ENCODE measurements around the gene PANX1. TPM values are rescaled to one million over a fixed set of nuclear protein-coding genes. Genes with fewer than 3 reads are reported as not detected.

Gene PANX1
- total RNA-seq, 1 experiment from 2014 or later, result 22.9 TPM

DNA sequence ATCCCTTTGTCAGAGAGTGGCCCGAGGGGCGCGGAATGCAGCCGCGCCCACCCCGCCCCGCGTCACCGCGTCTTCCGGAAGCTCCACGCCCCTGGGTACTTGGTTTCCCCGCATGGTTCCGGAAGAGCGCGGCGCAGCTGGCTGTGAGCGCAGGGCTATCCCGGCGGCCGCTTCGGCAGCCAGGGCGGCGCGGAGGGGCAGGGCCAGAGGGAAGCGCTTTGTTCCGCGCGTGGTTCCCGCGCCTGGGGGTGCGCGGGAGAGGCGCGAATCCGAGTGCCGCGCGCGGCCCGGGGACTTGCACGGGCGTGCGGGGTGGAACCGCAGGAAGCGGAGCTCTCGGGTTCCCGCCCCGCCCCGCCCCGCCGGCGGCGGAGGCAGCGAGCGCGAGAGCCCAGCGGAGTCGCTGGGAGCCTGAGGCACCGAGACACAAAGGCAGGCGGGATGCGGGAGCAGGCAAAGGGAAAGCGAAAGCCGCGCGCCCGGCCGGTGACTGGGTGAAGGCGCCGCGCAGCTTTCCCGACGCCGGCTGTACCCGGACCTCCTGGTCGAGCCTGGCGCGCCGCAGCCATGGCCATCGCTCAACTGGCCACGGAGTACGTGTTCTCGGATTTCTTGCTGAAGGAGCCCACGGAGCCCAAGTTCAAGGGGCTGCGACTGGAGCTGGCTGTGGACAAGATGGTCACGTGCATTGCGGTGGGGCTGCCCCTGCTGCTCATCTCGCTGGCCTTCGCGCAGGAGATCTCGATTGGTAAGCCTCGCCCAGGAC lies at the start of gene PANX1 (continued):
- TF ChIP-seq, protein P1, sequence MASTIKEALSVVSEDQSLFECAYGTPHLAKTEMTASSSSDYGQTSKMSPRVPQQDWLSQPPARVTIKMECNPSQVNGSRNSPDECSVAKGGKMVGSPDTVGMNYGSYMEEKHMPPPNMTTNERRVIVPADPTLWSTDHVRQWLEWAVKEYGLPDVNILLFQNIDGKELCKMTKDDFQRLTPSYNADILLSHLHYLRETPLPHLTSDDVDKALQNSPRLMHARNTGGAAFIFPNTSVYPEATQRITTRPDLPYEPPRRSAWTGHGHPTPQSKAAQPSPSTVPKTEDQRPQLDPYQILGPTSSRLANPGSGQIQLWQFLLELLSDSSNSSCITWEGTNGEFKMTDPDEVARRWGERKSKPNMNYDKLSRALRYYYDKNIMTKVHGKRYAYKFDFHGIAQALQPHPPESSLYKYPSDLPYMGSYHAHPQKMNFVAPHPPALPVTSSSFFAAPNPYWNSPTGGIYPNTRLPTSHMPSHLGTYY (CRISPR knock-in tag; IDR thresholded peaks at IDR 0.05), result peak; percentile 53; the same call in 1 of the 2 replicates
- TF ChIP-seq FOXK1 (CRISPR knock-in tag; IDR thresholded peaks at IDR 0.05) (peak; percentile 68; the same call in 1 of the 2 replicates), FOXP1 (CRISPR knock-in tag; IDR thresholded peaks at IDR 0.05; ENCODE audit: borderline replicate concordance) (0 out of 2 replicates have a peak, but pooled peaks have one; percentile 43), EMX1 (CRISPR knock-in tag; IDR thresholded peaks at IDR 0.05) (no peak), TEAD4 (CRISPR knock-in tag; IDR thresholded peaks at IDR 0.05) (peak; percentile 79; the same call in 1 of the 2 replicates), ZNF671 (CRISPR knock-in tag; IDR thresholded peaks at IDR 0.05) (no peak)
- TF ChIP-seq, protein P2, sequence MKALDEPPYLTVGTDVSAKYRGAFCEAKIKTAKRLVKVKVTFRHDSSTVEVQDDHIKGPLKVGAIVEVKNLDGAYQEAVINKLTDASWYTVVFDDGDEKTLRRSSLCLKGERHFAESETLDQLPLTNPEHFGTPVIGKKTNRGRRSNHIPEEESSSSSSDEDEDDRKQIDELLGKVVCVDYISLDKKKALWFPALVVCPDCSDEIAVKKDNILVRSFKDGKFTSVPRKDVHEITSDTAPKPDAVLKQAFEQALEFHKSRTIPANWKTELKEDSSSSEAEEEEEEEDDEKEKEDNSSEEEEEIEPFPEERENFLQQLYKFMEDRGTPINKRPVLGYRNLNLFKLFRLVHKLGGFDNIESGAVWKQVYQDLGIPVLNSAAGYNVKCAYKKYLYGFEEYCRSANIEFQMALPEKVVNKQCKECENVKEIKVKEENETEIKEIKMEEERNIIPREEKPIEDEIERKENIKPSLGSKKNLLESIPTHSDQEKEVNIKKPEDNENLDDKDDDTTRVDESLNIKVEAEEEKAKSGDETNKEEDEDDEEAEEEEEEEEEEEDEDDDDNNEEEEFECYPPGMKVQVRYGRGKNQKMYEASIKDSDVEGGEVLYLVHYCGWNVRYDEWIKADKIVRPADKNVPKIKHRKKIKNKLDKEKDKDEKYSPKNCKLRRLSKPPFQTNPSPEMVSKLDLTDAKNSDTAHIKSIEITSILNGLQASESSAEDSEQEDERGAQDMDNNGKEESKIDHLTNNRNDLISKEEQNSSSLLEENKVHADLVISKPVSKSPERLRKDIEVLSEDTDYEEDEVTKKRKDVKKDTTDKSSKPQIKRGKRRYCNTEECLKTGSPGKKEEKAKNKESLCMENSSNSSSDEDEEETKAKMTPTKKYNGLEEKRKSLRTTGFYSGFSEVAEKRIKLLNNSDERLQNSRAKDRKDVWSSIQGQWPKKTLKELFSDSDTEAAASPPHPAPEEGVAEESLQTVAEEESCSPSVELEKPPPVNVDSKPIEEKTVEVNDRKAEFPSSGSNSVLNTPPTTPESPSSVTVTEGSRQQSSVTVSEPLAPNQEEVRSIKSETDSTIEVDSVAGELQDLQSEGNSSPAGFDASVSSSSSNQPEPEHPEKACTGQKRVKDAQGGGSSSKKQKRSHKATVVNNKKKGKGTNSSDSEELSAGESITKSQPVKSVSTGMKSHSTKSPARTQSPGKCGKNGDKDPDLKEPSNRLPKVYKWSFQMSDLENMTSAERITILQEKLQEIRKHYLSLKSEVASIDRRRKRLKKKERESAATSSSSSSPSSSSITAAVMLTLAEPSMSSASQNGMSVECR (CRISPR knock-in tag; IDR thresholded peaks at IDR 0.05; ENCODE audit: borderline replicate concordance), result 0 out of 2 replicates have a peak, but pooled peaks have one; percentile 44
- TF ChIP-seq, protein P3, sequence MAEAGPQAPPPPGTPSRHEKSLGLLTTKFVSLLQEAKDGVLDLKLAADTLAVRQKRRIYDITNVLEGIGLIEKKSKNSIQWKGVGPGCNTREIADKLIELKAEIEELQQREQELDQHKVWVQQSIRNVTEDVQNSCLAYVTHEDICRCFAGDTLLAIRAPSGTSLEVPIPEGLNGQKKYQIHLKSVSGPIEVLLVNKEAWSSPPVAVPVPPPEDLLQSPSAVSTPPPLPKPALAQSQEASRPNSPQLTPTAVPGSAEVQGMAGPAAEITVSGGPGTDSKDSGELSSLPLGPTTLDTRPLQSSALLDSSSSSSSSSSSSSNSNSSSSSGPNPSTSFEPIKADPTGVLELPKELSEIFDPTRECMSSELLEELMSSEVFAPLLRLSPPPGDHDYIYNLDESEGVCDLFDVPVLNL (CRISPR knock-in tag; IDR thresholded peaks at IDR 0.05; ENCODE audit: borderline replicate concordance, low read depth), result no peak

DNA sequence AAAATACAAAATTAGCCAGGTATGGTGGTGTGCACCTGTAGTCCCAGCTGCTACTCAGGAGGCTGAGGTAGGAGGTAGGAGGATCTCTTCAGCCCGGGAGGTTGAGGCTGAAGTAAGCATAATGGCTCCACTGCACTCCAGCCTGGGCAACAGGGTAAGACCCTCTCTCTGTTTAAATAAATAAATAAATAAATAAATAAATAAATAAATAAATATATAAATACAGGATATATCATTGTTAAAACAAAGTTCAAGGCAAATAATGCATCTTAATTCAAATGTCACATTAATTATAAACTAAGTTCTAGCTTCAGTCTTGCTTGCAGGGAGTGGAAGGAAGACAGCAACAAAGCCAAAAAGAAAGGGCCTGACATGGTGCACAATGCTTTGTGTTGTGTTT lies 44.5 kb upstream of the PANX1 start:
- H3K4me1 Mint-ChIP-seq, result peaks cover 2% of the 10 kb centered on the region; the same call in 1 of the 2 replicates
- ChIA-PET POLR2A (no interaction called here), CTCF (no interaction called here)
- no peak overlapping the region for H3K27ac Mint-ChIP-seq
- no peak for DNase-seq (ENCODE audit: low spot score)
- H3K4me3 Mint-ChIP-seq, result no peak overlapping the region
- no peaks in the 10 kb centered on the region; the same call in 1 of the 2 replicates for H3K27me3 Mint-ChIP-seq (ENCODE audit: low read depth)
- ATAC-seq, result no peak
- H3K36me3 Mint-ChIP-seq, result no peaks in the 10 kb centered on the region
- peaks cover 7% of the 10 kb centered on the region; the same call in 1 of the 2 replicates for H3K9me3 Mint-ChIP-seq
- TF ChIP-seq TEAD4 (CRISPR knock-in tag; IDR thresholded peaks at IDR 0.05), result no peak
- TF ChIP-seq ATF1 (CRISPR knock-in tag; IDR thresholded peaks at IDR 0.05), result no peak
- TF ChIP-seq, protein P4, sequence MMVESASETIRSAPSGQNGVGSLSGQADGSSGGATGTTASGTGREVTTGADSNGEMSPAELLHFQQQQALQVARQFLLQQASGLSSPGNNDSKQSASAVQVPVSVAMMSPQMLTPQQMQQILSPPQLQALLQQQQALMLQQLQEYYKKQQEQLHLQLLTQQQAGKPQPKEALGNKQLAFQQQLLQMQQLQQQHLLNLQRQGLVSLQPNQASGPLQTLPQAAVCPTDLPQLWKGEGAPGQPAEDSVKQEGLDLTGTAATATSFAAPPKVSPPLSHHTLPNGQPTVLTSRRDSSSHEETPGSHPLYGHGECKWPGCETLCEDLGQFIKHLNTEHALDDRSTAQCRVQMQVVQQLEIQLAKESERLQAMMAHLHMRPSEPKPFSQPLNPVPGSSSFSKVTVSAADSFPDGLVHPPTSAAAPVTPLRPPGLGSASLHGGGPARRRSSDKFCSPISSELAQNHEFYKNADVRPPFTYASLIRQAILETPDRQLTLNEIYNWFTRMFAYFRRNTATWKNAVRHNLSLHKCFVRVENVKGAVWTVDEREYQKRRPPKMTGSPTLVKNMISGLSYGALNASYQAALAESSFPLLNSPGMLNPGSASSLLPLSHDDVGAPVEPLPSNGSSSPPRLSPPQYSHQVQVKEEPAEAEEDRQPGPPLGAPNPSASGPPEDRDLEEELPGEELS (CRISPR knock-in tag; IDR thresholded peaks at IDR 0.05), result no peak
- TF ChIP-seq NR3C1 (CRISPR knock-in tag; conservative IDR thresholded peaks at IDR 0.05; ENCODE audit: low read depth), result no peak
- no peak for TF ChIP-seq ZNF416 (CRISPR knock-in tag; IDR thresholded peaks at IDR 0.05)
- no peak for TF ChIP-seq IRF2 (CRISPR knock-in tag; IDR thresholded peaks at IDR 0.05; ENCODE audit: borderline replicate concordance, low read depth)
- no peak for TF ChIP-seq JAZF1 (CRISPR knock-in tag; IDR thresholded peaks at IDR 0.05)
- TF ChIP-seq, protein P5, sequence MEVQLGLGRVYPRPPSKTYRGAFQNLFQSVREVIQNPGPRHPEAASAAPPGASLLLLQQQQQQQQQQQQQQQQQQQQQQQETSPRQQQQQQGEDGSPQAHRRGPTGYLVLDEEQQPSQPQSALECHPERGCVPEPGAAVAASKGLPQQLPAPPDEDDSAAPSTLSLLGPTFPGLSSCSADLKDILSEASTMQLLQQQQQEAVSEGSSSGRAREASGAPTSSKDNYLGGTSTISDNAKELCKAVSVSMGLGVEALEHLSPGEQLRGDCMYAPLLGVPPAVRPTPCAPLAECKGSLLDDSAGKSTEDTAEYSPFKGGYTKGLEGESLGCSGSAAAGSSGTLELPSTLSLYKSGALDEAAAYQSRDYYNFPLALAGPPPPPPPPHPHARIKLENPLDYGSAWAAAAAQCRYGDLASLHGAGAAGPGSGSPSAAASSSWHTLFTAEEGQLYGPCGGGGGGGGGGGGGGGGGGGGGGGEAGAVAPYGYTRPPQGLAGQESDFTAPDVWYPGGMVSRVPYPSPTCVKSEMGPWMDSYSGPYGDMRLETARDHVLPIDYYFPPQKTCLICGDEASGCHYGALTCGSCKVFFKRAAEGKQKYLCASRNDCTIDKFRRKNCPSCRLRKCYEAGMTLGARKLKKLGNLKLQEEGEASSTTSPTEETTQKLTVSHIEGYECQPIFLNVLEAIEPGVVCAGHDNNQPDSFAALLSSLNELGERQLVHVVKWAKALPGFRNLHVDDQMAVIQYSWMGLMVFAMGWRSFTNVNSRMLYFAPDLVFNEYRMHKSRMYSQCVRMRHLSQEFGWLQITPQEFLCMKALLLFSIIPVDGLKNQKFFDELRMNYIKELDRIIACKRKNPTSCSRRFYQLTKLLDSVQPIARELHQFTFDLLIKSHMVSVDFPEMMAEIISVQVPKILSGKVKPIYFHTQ (CRISPR knock-in tag; IDR thresholded peaks at IDR 0.05), result no peak
- TF ChIP-seq ZNF671 (CRISPR knock-in tag; IDR thresholded peaks at IDR 0.05), result no peak
- no peak for TF ChIP-seq ZNF317 (CRISPR knock-in tag; IDR thresholded peaks at IDR 0.05; ENCODE audit: borderline replicate concordance, low read depth)
- TF ChIP-seq, protein P3 (CRISPR knock-in tag; IDR thresholded peaks at IDR 0.05; ENCODE audit: borderline replicate concordance, low read depth), result no peak
- no peak for TF ChIP-seq CREM (CRISPR knock-in tag; IDR thresholded peaks at IDR 0.05)
- TF ChIP-seq MYBL2 (CRISPR knock-in tag; IDR thresholded peaks at IDR 0.05), result no peak

Measured in WTC11 (cell line).